ENCODE measurements around the gene P2RX2.

The P2RX2 gene

GRCh38 chr12:132617822-132618682, 524 bp upstream of the P2RX2 start:
- H3K4me3 ChIP-seq (ENCODE audit: low read depth, low read length) = no peak overlapping the region
- DNase-seq (ENCODE audit: low read depth, low spot score) = no peak
- in situ Hi-C loops (cut with HindIII; ENCODE audit: low sequenced_read_pairs) = no loop called here
- no peak for TF ChIP-seq CTCF (IDR thresholded peaks at IDR 0.05; ENCODE audit: low read depth, low read length)

- DNase-seq (ENCODE audit: low read depth, low spot score) = no peak
- no peak for TF ChIP-seq CTCF (IDR thresholded peaks at IDR 0.05; ENCODE audit: low read depth, low read length)
- in situ Hi-C loops (cut with HindIII; ENCODE audit: low sequenced_read_pairs) = no loop called here
- no peak overlapping the region for H3K4me3 ChIP-seq (ENCODE audit: low read depth, low read length)
Observed at GRCh38 chr12:132619071-132619385, 452 bp downstream of the P2RX2 start.

- TF ChIP-seq CTCF (IDR thresholded peaks at IDR 0.05; ENCODE audit: low read depth, low read length) = no peak
- no peak overlapping the region for H3K4me3 ChIP-seq (ENCODE audit: low read depth, low read length)
- DNase-seq (ENCODE audit: low read depth, low spot score) = no peak
- in situ Hi-C loops (cut with HindIII; ENCODE audit: low sequenced_read_pairs) = no loop called here
Observed at GRCh38 chr12:132619386-132620112, 973 bp downstream of the P2RX2 start.

GRCh38 chr12:132620113-132620898, 1.7 kb downstream of the P2RX2 start:
- H3K4me3 ChIP-seq (ENCODE audit: low read depth, low read length) = no peak overlapping the region
- no peak for DNase-seq (ENCODE audit: low read depth, low spot score)
- no peak for TF ChIP-seq CTCF (IDR thresholded peaks at IDR 0.05; ENCODE audit: low read depth, low read length)
- in situ Hi-C loops (cut with HindIII; ENCODE audit: low sequenced_read_pairs) = no loop called here

- H3K4me3 ChIP-seq (ENCODE audit: low read depth, low read length) = no peak overlapping the region
- TF ChIP-seq CTCF (IDR thresholded peaks at IDR 0.05; ENCODE audit: low read depth, low read length) = no peak
- DNase-seq (ENCODE audit: low read depth, low spot score) = no peak
- in situ Hi-C loops (cut with HindIII; ENCODE audit: low sequenced_read_pairs) = no loop called here
Observed at GRCh38 chr12:132620899-132621656, 2.5 kb downstream of the P2RX2 start.
